Measurements from ENCODE around the gene KCTD17. TPM values are rescaled to one million over a fixed set of nuclear protein-coding genes. Genes with fewer than 3 reads are reported as not detected.

The KCTD17 gene
- total RNA-seq (2022; extraction: Qiagen RNA extraction), result 20.3 to 27.5 TPM (median 26.7 TPM) in 5 replicates

GRCh38 chr22:37051391-37052385 lies at the start of gene KCTD17:
Gene KCTD17, plus strand, starts transcription at chr22:37051742. Its CDS starts 19 bp downstream, at chr22:37051761.

GRCh38 chr22:37019309-37020191 lies 32.0 kb upstream of the KCTD17 start, which contains the start of the genes MPST and TST:
Gene MPST, plus strand, starts transcription at chr22:37019742. Its CDS starts 95 bp downstream, at chr22:37019837.
Gene TST, minus strand, starts transcription at chr22:37019447. Its CDS starts 715 bp downstream, at chr22:37018732.

GRCh38 chr22:37109242-37109917 lies 57.8 kb downstream of the KCTD17 start, which contains the start of gene TMPRSS6:
Gene TMPRSS6, minus strand, starts transcription at chr22:37109713. Its CDS starts 6,296 bp downstream, at chr22:37103417.

Other genes starting within 250 kb of the KCTD17 start
- not detected in 5 replicates for gene PVALB, start 234.7 kb upstream of the KCTD17 start, total RNA-seq (2022; extraction: Qiagen RNA extraction)
- gene NCF4, start 190.7 kb upstream of the KCTD17 start, total RNA-seq (2022; extraction: Qiagen RNA extraction), result 0.07 TPM in 1 of 5 replicates, not detected in the others
- not detected in 5 replicates for gene CSF2RB, start 138.1 kb upstream of the KCTD17 start, total RNA-seq (2022; extraction: Qiagen RNA extraction)
- gene TST, start 32.3 kb upstream of the KCTD17 start, total RNA-seq (2022; extraction: Qiagen RNA extraction), result 40.7 to 61.2 TPM (median 56.3 TPM) in 5 replicates
- 41.9 to 78.2 TPM (median 76.8 TPM) in 5 replicates for gene MPST, start 32.0 kb upstream of the KCTD17 start, total RNA-seq (2022; extraction: Qiagen RNA extraction)
- gene TMPRSS6, start 58.0 kb downstream of the KCTD17 start, total RNA-seq (2022; extraction: Qiagen RNA extraction), result 0.02 TPM in 1 of 5 replicates, not detected in the others
- gene IL2RB, start 98.2 kb downstream of the KCTD17 start, total RNA-seq (2022; extraction: Qiagen RNA extraction), result 0.04 to 0.20 TPM (median 0.10 TPM) in 4 of 5 replicates, not detected in the other
- 9.5 to 14.8 TPM (median 13.2 TPM) in 5 replicates for gene C1QTNF6, start 136.5 kb downstream of the KCTD17 start, total RNA-seq (2022; extraction: Qiagen RNA extraction)
- not detected in 5 replicates for gene SSTR3, start 160.7 kb downstream of the KCTD17 start, total RNA-seq (2022; extraction: Qiagen RNA extraction)
- gene RAC2, start 192.5 kb downstream of the KCTD17 start, total RNA-seq (2022; extraction: Qiagen RNA extraction), result 0.11 to 0.27 TPM (median 0.22 TPM) in 5 replicates
- 0.70 to 1.3 TPM (median 1.0 TPM) in 5 replicates for gene CYTH4, start 230.8 kb downstream of the KCTD17 start, total RNA-seq (2022; extraction: Qiagen RNA extraction)